Fibroblast of skin of scalp (primary cell): Measurements from ENCODE around the gene IGSF8.

Experiments
- DNase-seq: peaks from one replicate; pipeline ENCODE4 v3.0.0-alpha.2; 2013

IGSF8 gene

GRCh38 chr1:160103658-160104408, 5.4 kb upstream of the IGSF8 start:
- no peak for DNase-seq

- no peak for DNase-seq
Measured at GRCh38 chr1:160101717-160102522, 3.5 kb upstream of the IGSF8 start.

GRCh38 chr1:160101037-160101716, 2.8 kb upstream of the IGSF8 start:
- DNase-seq, result peak; percentile 80

- DNase-seq, result no peak
Measured at GRCh38 chr1:160099716-160100375, 1.4 kb upstream of the IGSF8 start.

GRCh38 chr1:160098852-160099561, 588 bp upstream of the IGSF8 start:
- peak; percentile 94 for DNase-seq

GRCh38 chr1:160097151-160097910, 1.1 kb downstream of the IGSF8 start:
- DNase-seq, result no peak

- no peak for DNase-seq
Measured at GRCh38 chr1:160096274-160097116, 1.9 kb downstream of the IGSF8 start.

- no peak for DNase-seq
Measured at GRCh38 chr1:160095382-160096105, 2.9 kb downstream of the IGSF8 start.

GRCh38 chr1:160094806-160095205, 3.6 kb downstream of the IGSF8 start:
- no peak for DNase-seq

GRCh38 chr1:160094291-160094625, 4.2 kb downstream of the IGSF8 start:
- DNase-seq, result no peak

- DNase-seq, result no peak
Measured at GRCh38 chr1:160093624-160094290, 4.7 kb downstream of the IGSF8 start.

- DNase-seq, result no peak
Measured at GRCh38 chr1:160093069-160093395, 5.4 kb downstream of the IGSF8 start.

GRCh38 chr1:160092366-160093068, 5.9 kb downstream of the IGSF8 start:
- no peak for DNase-seq

- DNase-seq, result no peak
Measured at GRCh38 chr1:160091666-160092223, 6.7 kb downstream of the IGSF8 start.

- DNase-seq, result no peak
Measured at GRCh38 chr1:160090760-160091159, 7.7 kb downstream of the IGSF8 start.

GRCh38 chr1:160089883-160090282, 8.5 kb downstream of the IGSF8 start:
- DNase-seq, result no peak

- DNase-seq, result no peak
Measured at GRCh38 chr1:160087118-160087662, 11.2 kb downstream of the IGSF8 start.

GRCh38 chr1:160086456-160086892, 11.9 kb downstream of the IGSF8 start:
- DNase-seq, result no peak
